Measurements from ENCODE around the gene TMEM263.

TMEM263 gene

GRCh38 chr12:106974511-106974910 lies 18.8 kb downstream of the TMEM263 start:
- H3K9me3 ChIP-seq (ENCODE audit: control insufficient read depth, insufficient read depth, low read length) = no peaks in the 10 kb centered on the region
- H3K4me1 ChIP-seq (ENCODE audit: control insufficient read depth, insufficient read depth, low read length) = no peaks in the 10 kb centered on the region

GRCh38 chr12:106975098-106975497 lies 19.4 kb downstream of the TMEM263 start:
- H3K4me1 ChIP-seq (ENCODE audit: control insufficient read depth, insufficient read depth, low read length) = no peaks in the 10 kb centered on the region
- H3K27ac ChIP-seq (ENCODE audit: low read depth, low read length) = no peak overlapping the region

More at GRCh38 chr12:106974511-106974910, 18.8 kb downstream of the TMEM263 start:
- Histone ChIP-seq H3K36me3 (ENCODE audit: control insufficient read depth, insufficient read depth, low read length) (peaks cover 11% of the 10 kb centered on the region), H3K4me3 (ENCODE audit: low read depth, low read length) (no peak overlapping the region), H3K27me3 (ENCODE audit: control insufficient read depth, insufficient read depth, low read length) (no peaks in the 10 kb centered on the region), H3K27ac (ENCODE audit: low read depth, low read length) (no peak overlapping the region), H3K9ac (ENCODE audit: low read depth, low read length) (no peak overlapping the region)

GRCh38 chr12:106975993-106976658 lies 20.4 kb downstream of the TMEM263 start:
- no peak overlapping the region for H3K9ac ChIP-seq (ENCODE audit: low read depth, low read length)
- H3K27ac ChIP-seq (ENCODE audit: low read depth, low read length) = no peak overlapping the region
- H3K4me1 ChIP-seq (ENCODE audit: control insufficient read depth, insufficient read depth, low read length) = no peaks in the 10 kb centered on the region
- H3K9me3 ChIP-seq (ENCODE audit: control insufficient read depth, insufficient read depth, low read length) = no peaks in the 10 kb centered on the region
- no peaks in the 10 kb centered on the region for H3K27me3 ChIP-seq (ENCODE audit: control insufficient read depth, insufficient read depth, low read length)
- no peak overlapping the region for H3K4me3 ChIP-seq (ENCODE audit: low read depth, low read length)
- H3K36me3 ChIP-seq (ENCODE audit: control insufficient read depth, insufficient read depth, low read length) = peaks cover 11% of the 10 kb centered on the region

More at GRCh38 chr12:106975098-106975497, 19.4 kb downstream of the TMEM263 start:
- Histone ChIP-seq H3K36me3 (ENCODE audit: control insufficient read depth, insufficient read depth, low read length) (peaks cover 11% of the 10 kb centered on the region), H3K9ac (ENCODE audit: low read depth, low read length) (no peak overlapping the region), H3K4me3 (ENCODE audit: low read depth, low read length) (no peak overlapping the region), H3K27me3 (ENCODE audit: control insufficient read depth, insufficient read depth, low read length) (no peaks in the 10 kb centered on the region), H3K9me3 (ENCODE audit: control insufficient read depth, insufficient read depth, low read length) (no peaks in the 10 kb centered on the region)

GRCh38 chr12:106976668-106977067 lies 21.0 kb downstream of the TMEM263 start:
- Histone ChIP-seq H3K36me3 (ENCODE audit: control insufficient read depth, insufficient read depth, low read length) (peaks cover 7% of the 10 kb centered on the region), H3K4me3 (ENCODE audit: low read depth, low read length) (no peak overlapping the region)

GRCh38 chr12:106978035-106978800 lies 22.5 kb downstream of the TMEM263 start:
- Histone ChIP-seq H3K9ac (ENCODE audit: low read depth, low read length) (no peak overlapping the region), H3K27ac (ENCODE audit: low read depth, low read length) (no peak overlapping the region), H3K36me3 (ENCODE audit: control insufficient read depth, insufficient read depth, low read length) (no peaks in the 10 kb centered on the region), H3K27me3 (ENCODE audit: control insufficient read depth, insufficient read depth, low read length) (no peaks in the 10 kb centered on the region), H3K4me3 (ENCODE audit: low read depth, low read length) (no peak overlapping the region), H3K9me3 (ENCODE audit: control insufficient read depth, insufficient read depth, low read length) (no peaks in the 10 kb centered on the region), H3K4me1 (ENCODE audit: control insufficient read depth, insufficient read depth, low read length) (no peaks in the 10 kb centered on the region)

More at GRCh38 chr12:106976668-106977067, 21.0 kb downstream of the TMEM263 start:
- H3K9me3 ChIP-seq (ENCODE audit: control insufficient read depth, insufficient read depth, low read length) = no peaks in the 10 kb centered on the region
- no peaks in the 10 kb centered on the region for H3K4me1 ChIP-seq (ENCODE audit: control insufficient read depth, insufficient read depth, low read length)
- no peaks in the 10 kb centered on the region for H3K27me3 ChIP-seq (ENCODE audit: control insufficient read depth, insufficient read depth, low read length)
- no peak overlapping the region for H3K27ac ChIP-seq (ENCODE audit: low read depth, low read length)
- no peak overlapping the region for H3K9ac ChIP-seq (ENCODE audit: low read depth, low read length)

GRCh38 chr12:106980944-106981343 lies 25.2 kb downstream of the TMEM263 start:
- no peaks in the 10 kb centered on the region for H3K4me1 ChIP-seq (ENCODE audit: control insufficient read depth, insufficient read depth, low read length)
- no peak overlapping the region for H3K4me3 ChIP-seq (ENCODE audit: low read depth, low read length)
- no peaks in the 10 kb centered on the region for H3K9me3 ChIP-seq (ENCODE audit: control insufficient read depth, insufficient read depth, low read length)
- H3K36me3 ChIP-seq (ENCODE audit: control insufficient read depth, insufficient read depth, low read length) = peaks cover 4% of the 10 kb centered on the region; the same call in 1 of the 2 replicates
- no peak overlapping the region for H3K9ac ChIP-seq (ENCODE audit: low read depth, low read length)
- H3K27ac ChIP-seq (ENCODE audit: low read depth, low read length) = no peak overlapping the region
- H3K27me3 ChIP-seq (ENCODE audit: control insufficient read depth, insufficient read depth, low read length) = no peaks in the 10 kb centered on the region

GRCh38 chr12:106981788-106982187 lies 26.1 kb downstream of the TMEM263 start:
- H3K9me3 ChIP-seq (ENCODE audit: control insufficient read depth, insufficient read depth, low read length) = no peaks in the 10 kb centered on the region
- no peak overlapping the region for H3K27ac ChIP-seq (ENCODE audit: low read depth, low read length)
- H3K9ac ChIP-seq (ENCODE audit: low read depth, low read length) = no peak overlapping the region
- H3K4me1 ChIP-seq (ENCODE audit: control insufficient read depth, insufficient read depth, low read length) = no peaks in the 10 kb centered on the region
- no peak overlapping the region for H3K4me3 ChIP-seq (ENCODE audit: low read depth, low read length)
- H3K27me3 ChIP-seq (ENCODE audit: control insufficient read depth, insufficient read depth, low read length) = no peaks in the 10 kb centered on the region
- H3K36me3 ChIP-seq (ENCODE audit: control insufficient read depth, insufficient read depth, low read length) = peaks cover 4% of the 10 kb centered on the region; the same call in 1 of the 2 replicates

- H3K9ac ChIP-seq (ENCODE audit: low read depth, low read length) = no peak overlapping the region
- H3K9me3 ChIP-seq (ENCODE audit: control insufficient read depth, insufficient read depth, low read length) = no peaks in the 10 kb centered on the region
- peaks cover 4% of the 10 kb centered on the region; the same call in 1 of the 2 replicates for H3K36me3 ChIP-seq (ENCODE audit: control insufficient read depth, insufficient read depth, low read length)
- no peak overlapping the region for H3K4me3 ChIP-seq (ENCODE audit: low read depth, low read length)
- no peak overlapping the region for H3K27ac ChIP-seq (ENCODE audit: low read depth, low read length)
- H3K4me1 ChIP-seq (ENCODE audit: control insufficient read depth, insufficient read depth, low read length) = no peaks in the 10 kb centered on the region; the same call in 1 of the 2 replicates
- no peaks in the 10 kb centered on the region for H3K27me3 ChIP-seq (ENCODE audit: control insufficient read depth, insufficient read depth, low read length)
Measured at GRCh38 chr12:106982229-106982628, 26.5 kb downstream of the TMEM263 start.

- Histone ChIP-seq H3K9me3 (ENCODE audit: control insufficient read depth, insufficient read depth, low read length) (no peaks in the 10 kb centered on the region), H3K27ac (ENCODE audit: low read depth, low read length) (no peak overlapping the region), H3K4me3 (ENCODE audit: low read depth, low read length) (no peak overlapping the region), H3K9ac (ENCODE audit: low read depth, low read length) (no peak overlapping the region), H3K4me1 (ENCODE audit: control insufficient read depth, insufficient read depth, low read length) (peaks cover 12% of the 10 kb centered on the region), H3K36me3 (ENCODE audit: control insufficient read depth, insufficient read depth, low read length) (peaks cover 4% of the 10 kb centered on the region; the same call in 1 of the 2 replicates), H3K27me3 (ENCODE audit: control insufficient read depth, insufficient read depth, low read length) (no peaks in the 10 kb centered on the region)
Measured at GRCh38 chr12:106984588-106985137, 29.0 kb downstream of the TMEM263 start.

GRCh38 chr12:106985479-106985878 lies 29.8 kb downstream of the TMEM263 start:
- Histone ChIP-seq H3K4me1 (ENCODE audit: control insufficient read depth, insufficient read depth, low read length) (peaks cover 12% of the 10 kb centered on the region), H3K9me3 (ENCODE audit: control insufficient read depth, insufficient read depth, low read length) (no peaks in the 10 kb centered on the region), H3K9ac (ENCODE audit: low read depth, low read length) (no peak overlapping the region), H3K4me3 (ENCODE audit: low read depth, low read length) (no peak overlapping the region), H3K36me3 (ENCODE audit: control insufficient read depth, insufficient read depth, low read length) (peaks cover 4% of the 10 kb centered on the region; the same call in 1 of the 2 replicates), H3K27ac (ENCODE audit: low read depth, low read length) (no peak overlapping the region), H3K27me3 (ENCODE audit: control insufficient read depth, insufficient read depth, low read length) (no peaks in the 10 kb centered on the region)

- H3K27me3 ChIP-seq (ENCODE audit: control insufficient read depth, insufficient read depth, low read length) = no peaks in the 10 kb centered on the region
- H3K36me3 ChIP-seq (ENCODE audit: control insufficient read depth, insufficient read depth, low read length) = peaks cover 4% of the 10 kb centered on the region; the same call in 1 of the 2 replicates
- no peak overlapping the region for H3K27ac ChIP-seq (ENCODE audit: low read depth, low read length)
- peaks cover 12% of the 10 kb centered on the region for H3K4me1 ChIP-seq (ENCODE audit: control insufficient read depth, insufficient read depth, low read length)
- H3K4me3 ChIP-seq (ENCODE audit: low read depth, low read length) = peak overlapping the region; percentile 80
- no peaks in the 10 kb centered on the region for H3K9me3 ChIP-seq (ENCODE audit: control insufficient read depth, insufficient read depth, low read length)
- no peak overlapping the region for H3K9ac ChIP-seq (ENCODE audit: low read depth, low read length)
Measured at GRCh38 chr12:106986135-106986534, 30.4 kb downstream of the TMEM263 start.
